ENCODE results near the gene MRPS22.
"Not testable (repeated sequence)": the region's sequence is repeated elsewhere in the genome, so short reads cannot be mapped to it uniquely, and the experiment has no call there.

MRPS22 gene

GRCh38 chr3:139364549-139364948 lies 20.7 kb downstream of the MRPS22 start:
- in situ Hi-C loops (cut with HindIII; ENCODE audit: low pct_ligation_motif_present, low sequenced_read_pairs): no loop called here
- TF ChIP-seq, protein P1, sequence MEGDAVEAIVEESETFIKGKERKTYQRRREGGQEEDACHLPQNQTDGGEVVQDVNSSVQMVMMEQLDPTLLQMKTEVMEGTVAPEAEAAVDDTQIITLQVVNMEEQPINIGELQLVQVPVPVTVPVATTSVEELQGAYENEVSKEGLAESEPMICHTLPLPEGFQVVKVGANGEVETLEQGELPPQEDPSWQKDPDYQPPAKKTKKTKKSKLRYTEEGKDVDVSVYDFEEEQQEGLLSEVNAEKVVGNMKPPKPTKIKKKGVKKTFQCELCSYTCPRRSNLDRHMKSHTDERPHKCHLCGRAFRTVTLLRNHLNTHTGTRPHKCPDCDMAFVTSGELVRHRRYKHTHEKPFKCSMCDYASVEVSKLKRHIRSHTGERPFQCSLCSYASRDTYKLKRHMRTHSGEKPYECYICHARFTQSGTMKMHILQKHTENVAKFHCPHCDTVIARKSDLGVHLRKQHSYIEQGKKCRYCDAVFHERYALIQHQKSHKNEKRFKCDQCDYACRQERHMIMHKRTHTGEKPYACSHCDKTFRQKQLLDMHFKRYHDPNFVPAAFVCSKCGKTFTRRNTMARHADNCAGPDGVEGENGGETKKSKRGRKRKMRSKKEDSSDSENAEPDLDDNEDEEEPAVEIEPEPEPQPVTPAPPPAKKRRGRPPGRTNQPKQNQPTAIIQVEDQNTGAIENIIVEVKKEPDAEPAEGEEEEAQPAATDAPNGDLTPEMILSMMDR (IDR thresholded peaks at IDR 0.05; ENCODE audit: low read depth, low read length, missing control alignments): no peak
- Histone ChIP-seq H3K4me3 (ENCODE audit: low read depth, low read length) (no peak overlapping the region), H3K36me3 (replicated peaks) (peaks cover 89% of the 10 kb centered on the region), H3K27ac (no peak overlapping the region), H3K27me3 (replicated peaks) (no peaks in the 10 kb centered on the region)
- no peak for DNase-seq

- DNase-seq: no peak
- in situ Hi-C loops (cut with HindIII; ENCODE audit: low pct_ligation_motif_present, low sequenced_read_pairs): no loop called here
- no peak overlapping the region for H3K4me3 ChIP-seq (ENCODE audit: low read depth, low read length)
- H3K27me3 ChIP-seq (replicated peaks): no peaks in the 10 kb centered on the region
- H3K36me3 ChIP-seq (replicated peaks): peaks cover 91% of the 10 kb centered on the region
- TF ChIP-seq, protein P1 (IDR thresholded peaks at IDR 0.05; ENCODE audit: low read depth, low read length, missing control alignments): no peak
- no peak overlapping the region for H3K27ac ChIP-seq
Observed at GRCh38 chr3:139374099-139374498, 30.3 kb downstream of the MRPS22 start.

GRCh38 chr3:139377378-139377777 lies 33.6 kb downstream of the MRPS22 start:
- in situ Hi-C loops (cut with HindIII; ENCODE audit: low pct_ligation_motif_present, low sequenced_read_pairs): no loop called here
- Histone ChIP-seq H3K27ac (no peak overlapping the region), H3K36me3 (replicated peaks) (peaks cover 79% of the 10 kb centered on the region), H3K4me3 (ENCODE audit: low read depth, low read length) (no peak overlapping the region), H3K27me3 (replicated peaks) (no peaks in the 10 kb centered on the region)
- TF ChIP-seq, protein P1 (IDR thresholded peaks at IDR 0.05; ENCODE audit: low read depth, low read length, missing control alignments): no peak
- DNase-seq: no peak

- Histone ChIP-seq H3K36me3 (replicated peaks) (peaks cover 69% of the 10 kb centered on the region), H3K27me3 (replicated peaks) (no peaks in the 10 kb centered on the region), H3K4me3 (ENCODE audit: low read depth, low read length) (no peak overlapping the region), H3K27ac (no peak overlapping the region)
- in situ Hi-C loops (cut with HindIII; ENCODE audit: low pct_ligation_motif_present, low sequenced_read_pairs): no loop called here
- DNase-seq: no peak
- TF ChIP-seq, protein P1 (IDR thresholded peaks at IDR 0.05; ENCODE audit: low read depth, low read length, missing control alignments): no peak
Observed at GRCh38 chr3:139378587-139379241, 34.9 kb downstream of the MRPS22 start.

DNA sequence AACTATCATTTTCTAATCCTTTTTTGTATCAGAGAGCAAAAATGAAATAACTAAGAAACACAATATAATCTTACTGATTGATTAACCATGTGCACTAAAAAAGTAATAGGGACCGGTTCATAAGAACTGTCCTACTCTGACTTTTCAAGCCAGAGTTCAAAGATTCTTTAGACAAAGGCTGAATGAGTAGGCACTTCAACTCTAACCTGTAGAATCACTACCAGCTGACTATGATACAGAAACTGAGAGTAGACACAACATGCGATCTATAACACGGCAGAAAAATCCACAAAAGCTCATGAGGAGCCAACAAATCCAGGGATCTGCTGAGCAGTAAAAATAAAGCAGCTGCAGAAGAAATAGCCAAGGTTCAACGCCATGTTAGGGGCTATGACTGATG lies 36.8 kb downstream of the MRPS22 start:
- peaks cover 51% of the 10 kb centered on the region for H3K36me3 ChIP-seq (replicated peaks)

DNA sequence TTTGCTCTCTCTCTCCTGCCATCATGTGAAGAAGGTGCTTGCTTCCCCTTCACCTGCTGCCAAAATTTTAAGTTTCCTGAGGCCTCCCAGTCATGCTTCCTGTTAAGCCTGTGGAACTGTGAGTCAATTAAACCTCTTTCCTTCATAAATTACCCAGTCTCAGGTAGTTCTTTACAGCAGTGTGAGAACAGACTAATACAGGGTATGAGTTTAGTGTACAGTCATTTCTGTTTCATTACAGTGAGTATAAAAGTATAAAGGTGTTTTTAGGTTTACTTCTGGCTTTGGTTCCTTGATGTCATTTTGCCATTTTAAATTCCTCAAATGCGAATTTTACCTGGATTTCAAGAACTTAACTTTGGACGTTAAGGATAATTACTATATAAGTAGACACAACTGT lies 38.5 kb downstream of the MRPS22 start:
- DNase-seq; H3K4me3 ChIP-seq (ENCODE audit: low read depth, low read length); H3K27me3 ChIP-seq (replicated peaks); in situ Hi-C loops (cut with HindIII; ENCODE audit: low pct_ligation_motif_present, low sequenced_read_pairs); H3K27ac ChIP-seq: not testable (repeated sequence)
- H3K36me3 ChIP-seq (replicated peaks): peaks cover 37% of the 10 kb centered on the region

More for the DNA sequence above, 36.8 kb downstream of the MRPS22 start:
- Histone ChIP-seq H3K27ac (no peak overlapping the region), H3K27me3 (replicated peaks) (no peaks in the 10 kb centered on the region), H3K4me3 (ENCODE audit: low read depth, low read length) (no peak overlapping the region)
- in situ Hi-C loops (cut with HindIII; ENCODE audit: low pct_ligation_motif_present, low sequenced_read_pairs): no loop called here
- TF ChIP-seq, protein P1 (IDR thresholded peaks at IDR 0.05; ENCODE audit: low read depth, low read length, missing control alignments): no peak
- no peak for DNase-seq
